ENCODE results near the gene SEMA5A. TPM values are rescaled to one million over a fixed set of nuclear protein-coding genes. Genes with fewer than 3 reads are reported as not detected.

SEMA5A gene
- total RNA-seq, 4 donors from 2014 or later = 2.4 to 129 (median 10.0) TPM

DNA sequence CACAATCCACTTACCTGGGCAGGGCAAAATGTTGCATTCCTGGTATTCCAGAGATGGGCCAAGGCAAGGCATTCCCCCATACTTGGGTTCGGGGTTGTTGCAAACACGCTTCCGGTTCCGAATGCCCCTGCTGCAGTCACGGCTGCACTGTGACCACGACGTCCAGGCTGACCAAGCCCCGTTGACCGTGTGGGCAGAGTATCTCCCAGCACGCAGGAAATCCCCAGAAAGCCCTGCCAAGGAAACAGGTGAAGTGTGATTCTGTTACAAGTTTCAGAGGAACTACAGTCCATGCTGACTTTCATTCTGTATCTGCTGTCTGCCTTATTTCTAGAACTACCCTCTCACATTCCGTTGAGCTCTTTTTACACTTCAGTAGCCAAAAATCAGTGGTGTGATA lies 483.0 kb downstream of the SEMA5A start:
- intact Hi-C loops (cut with DNase I; ENCODE audit: low total_unique reads) = no loop called here
- H3K36me3 ChIP-seq = no peaks in the 10 kb centered on the region
- no peaks in the 10 kb centered on the region for H3K9me3 ChIP-seq
- H3K27me3 ChIP-seq = no peaks in the 10 kb centered on the region
- TF ChIP-seq, protein P1, sequence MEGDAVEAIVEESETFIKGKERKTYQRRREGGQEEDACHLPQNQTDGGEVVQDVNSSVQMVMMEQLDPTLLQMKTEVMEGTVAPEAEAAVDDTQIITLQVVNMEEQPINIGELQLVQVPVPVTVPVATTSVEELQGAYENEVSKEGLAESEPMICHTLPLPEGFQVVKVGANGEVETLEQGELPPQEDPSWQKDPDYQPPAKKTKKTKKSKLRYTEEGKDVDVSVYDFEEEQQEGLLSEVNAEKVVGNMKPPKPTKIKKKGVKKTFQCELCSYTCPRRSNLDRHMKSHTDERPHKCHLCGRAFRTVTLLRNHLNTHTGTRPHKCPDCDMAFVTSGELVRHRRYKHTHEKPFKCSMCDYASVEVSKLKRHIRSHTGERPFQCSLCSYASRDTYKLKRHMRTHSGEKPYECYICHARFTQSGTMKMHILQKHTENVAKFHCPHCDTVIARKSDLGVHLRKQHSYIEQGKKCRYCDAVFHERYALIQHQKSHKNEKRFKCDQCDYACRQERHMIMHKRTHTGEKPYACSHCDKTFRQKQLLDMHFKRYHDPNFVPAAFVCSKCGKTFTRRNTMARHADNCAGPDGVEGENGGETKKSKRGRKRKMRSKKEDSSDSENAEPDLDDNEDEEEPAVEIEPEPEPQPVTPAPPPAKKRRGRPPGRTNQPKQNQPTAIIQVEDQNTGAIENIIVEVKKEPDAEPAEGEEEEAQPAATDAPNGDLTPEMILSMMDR (IDR thresholded peaks at IDR 0.05) = no peak
- TF ChIP-seq POLR2A (IDR thresholded peaks at IDR 0.05) = no peak
- H3K4me1 ChIP-seq = no peaks in the 10 kb centered on the region
- H3K27ac ChIP-seq = no peak overlapping the region
- H3K4me3 ChIP-seq = no peak overlapping the region
- DNase-seq = no peak

DNA sequence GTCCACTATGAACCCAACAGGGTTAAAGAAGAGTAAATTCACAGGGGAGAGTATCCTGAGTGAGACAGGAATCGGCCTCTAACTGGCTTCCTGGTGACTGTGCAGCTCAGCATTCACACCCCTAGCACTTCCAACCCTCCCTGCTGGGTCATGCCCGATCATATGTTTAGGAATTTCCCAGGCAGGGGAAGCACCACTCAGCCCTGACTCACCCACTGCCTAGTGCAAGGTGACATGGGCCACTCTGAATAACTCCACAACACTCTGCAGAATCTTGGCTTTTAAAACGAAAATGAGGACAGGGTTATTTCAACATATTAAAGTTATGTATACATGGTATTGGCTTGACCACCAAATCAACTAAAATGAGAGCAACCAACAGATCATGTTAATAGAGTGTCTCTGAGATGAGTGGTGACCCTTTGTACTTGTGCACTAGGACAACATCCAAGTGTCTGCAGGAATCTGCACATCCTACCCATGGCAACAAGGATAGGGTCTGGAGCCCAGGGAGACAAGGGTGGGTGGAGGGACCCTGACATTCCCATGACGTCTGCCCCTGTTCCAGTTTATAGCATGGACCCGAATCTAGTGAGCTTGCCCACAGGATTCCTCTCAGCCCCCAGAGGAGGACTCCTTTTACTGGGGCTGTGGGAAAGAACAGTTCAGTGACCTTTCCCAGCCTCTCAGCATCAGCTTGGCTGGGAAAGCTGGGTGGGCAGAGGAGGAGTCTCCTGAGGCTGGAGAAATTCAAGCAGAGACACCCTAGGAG lies 485.8 kb downstream of the SEMA5A start:
- Histone ChIP-seq H3K27me3 (no peaks in the 10 kb centered on the region), H3K4me1 (no peaks in the 10 kb centered on the region), H3K36me3 (no peaks in the 10 kb centered on the region), H3K27ac (no peak overlapping the region), H3K4me3 (no peak overlapping the region), H3K9me3 (no peaks in the 10 kb centered on the region)
- intact Hi-C loops (cut with DNase I; ENCODE audit: low total_unique reads) = no loop called here
- DNase-seq = peak in 1 of 2 donors; percentile 36
- TF ChIP-seq, protein P1 (IDR thresholded peaks at IDR 0.05) = no peak
- no peak for TF ChIP-seq POLR2A (IDR thresholded peaks at IDR 0.05)

DNA sequence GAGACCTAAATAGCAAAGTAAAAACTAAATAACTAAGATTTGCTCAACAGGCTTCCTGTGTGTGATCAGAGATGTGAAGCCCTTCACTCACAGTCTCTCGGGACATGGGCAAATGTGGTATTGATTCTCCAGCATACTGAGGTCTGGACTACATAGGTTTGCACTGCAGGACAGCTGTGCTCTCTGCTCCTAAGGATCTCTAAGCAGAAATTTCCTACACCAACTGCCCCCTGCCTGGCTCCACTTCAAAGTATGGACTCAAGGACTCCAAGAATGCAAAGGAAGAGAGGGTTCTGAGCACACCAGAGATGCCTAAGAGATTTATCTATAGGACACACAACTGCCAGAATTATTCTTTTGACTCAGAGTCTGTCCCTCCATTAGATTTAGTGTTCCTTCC lies 487.2 kb downstream of the SEMA5A start:
- no peaks in the 10 kb centered on the region for H3K4me1 ChIP-seq
- intact Hi-C loops (cut with DNase I; ENCODE audit: low total_unique reads) = no loop called here
- H3K9me3 ChIP-seq = no peaks in the 10 kb centered on the region
- TF ChIP-seq, protein P1 (IDR thresholded peaks at IDR 0.05) = no peak
- no peak for TF ChIP-seq POLR2A (IDR thresholded peaks at IDR 0.05)
- H3K27ac ChIP-seq = no peak overlapping the region
- no peaks in the 10 kb centered on the region for H3K27me3 ChIP-seq
- no peak for DNase-seq
- H3K4me3 ChIP-seq = no peak overlapping the region
- no peaks in the 10 kb centered on the region for H3K36me3 ChIP-seq

DNA sequence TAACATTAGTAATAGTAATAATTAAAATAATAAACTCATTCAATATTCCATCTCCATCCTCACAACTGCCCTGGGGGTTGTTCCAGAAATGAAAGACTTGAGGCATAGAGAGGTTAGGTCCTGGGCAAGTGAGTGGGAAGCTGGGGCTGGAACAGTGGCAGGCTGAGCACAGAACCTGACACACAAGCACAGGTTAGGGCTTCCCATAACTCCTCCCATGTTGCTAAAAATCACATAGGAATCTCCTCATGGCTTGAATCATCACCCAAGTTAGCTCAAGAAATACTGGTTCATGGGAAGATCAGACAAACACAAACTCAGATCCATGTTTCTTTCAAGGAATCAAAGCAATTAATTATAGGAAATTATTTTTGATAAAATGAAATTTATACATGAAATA lies 487.7 kb downstream of the SEMA5A start:
- DNase-seq = no peak
- intact Hi-C loops (cut with DNase I; ENCODE audit: low total_unique reads) = no loop called here
- Histone ChIP-seq H3K27me3 (no peaks in the 10 kb centered on the region), H3K36me3 (no peaks in the 10 kb centered on the region), H3K4me1 (no peaks in the 10 kb centered on the region), H3K4me3 (no peak overlapping the region), H3K9me3 (no peaks in the 10 kb centered on the region), H3K27ac (no peak overlapping the region)
- no peak for TF ChIP-seq POLR2A (IDR thresholded peaks at IDR 0.05)
- TF ChIP-seq, protein P1 (IDR thresholded peaks at IDR 0.05) = no peak

DNA sequence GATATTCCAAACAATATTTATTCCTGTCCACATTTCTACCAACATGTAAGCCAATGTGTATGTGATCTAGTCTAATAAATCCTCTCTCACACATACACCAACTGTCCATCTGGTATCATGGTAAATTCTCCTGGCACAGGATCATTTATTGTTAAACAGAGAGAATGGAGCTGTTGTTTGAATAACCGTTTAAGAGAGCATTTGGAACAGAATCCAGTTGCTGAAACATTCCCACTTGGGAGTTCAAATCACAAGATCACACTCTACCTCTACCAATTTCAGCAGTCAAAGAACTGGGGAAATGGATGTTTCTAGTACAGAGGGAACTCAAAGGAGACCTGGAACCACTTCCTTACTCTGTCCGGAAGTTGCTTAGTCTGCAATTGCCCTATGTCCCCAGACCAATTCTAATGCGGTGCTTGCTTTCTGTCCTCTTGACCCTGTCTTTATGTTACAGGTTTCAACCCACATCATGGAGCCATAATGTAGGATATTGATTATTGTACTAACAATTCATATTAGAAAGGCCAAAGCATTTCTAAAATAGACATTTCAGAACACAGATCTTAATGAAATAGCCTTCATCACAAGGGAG lies 488.4 kb downstream of the SEMA5A start:
- H3K4me3 ChIP-seq = no peak overlapping the region
- DNase-seq = no peak
- H3K27ac ChIP-seq = no peak overlapping the region
- intact Hi-C loops (cut with DNase I; ENCODE audit: low total_unique reads) = no loop called here
- no peaks in the 10 kb centered on the region for H3K36me3 ChIP-seq
- no peaks in the 10 kb centered on the region for H3K27me3 ChIP-seq
- no peaks in the 10 kb centered on the region for H3K9me3 ChIP-seq
- TF ChIP-seq, protein P1 (IDR thresholded peaks at IDR 0.05) = no peak
- no peak for TF ChIP-seq POLR2A (IDR thresholded peaks at IDR 0.05)
- H3K4me1 ChIP-seq = no peaks in the 10 kb centered on the region

Measured in uterus (tissue), 4 donors.